Brain pericyte (primary cell): Measurements from ENCODE around the gene SKAP1.

Experiments used
- DNase-seq: peaks from one replicate; pipeline ENCODE4 v3.0.0-alpha.2; 2012; ENCODE audit warnings: low read depth, low spot score

The SKAP1 gene

DNA sequence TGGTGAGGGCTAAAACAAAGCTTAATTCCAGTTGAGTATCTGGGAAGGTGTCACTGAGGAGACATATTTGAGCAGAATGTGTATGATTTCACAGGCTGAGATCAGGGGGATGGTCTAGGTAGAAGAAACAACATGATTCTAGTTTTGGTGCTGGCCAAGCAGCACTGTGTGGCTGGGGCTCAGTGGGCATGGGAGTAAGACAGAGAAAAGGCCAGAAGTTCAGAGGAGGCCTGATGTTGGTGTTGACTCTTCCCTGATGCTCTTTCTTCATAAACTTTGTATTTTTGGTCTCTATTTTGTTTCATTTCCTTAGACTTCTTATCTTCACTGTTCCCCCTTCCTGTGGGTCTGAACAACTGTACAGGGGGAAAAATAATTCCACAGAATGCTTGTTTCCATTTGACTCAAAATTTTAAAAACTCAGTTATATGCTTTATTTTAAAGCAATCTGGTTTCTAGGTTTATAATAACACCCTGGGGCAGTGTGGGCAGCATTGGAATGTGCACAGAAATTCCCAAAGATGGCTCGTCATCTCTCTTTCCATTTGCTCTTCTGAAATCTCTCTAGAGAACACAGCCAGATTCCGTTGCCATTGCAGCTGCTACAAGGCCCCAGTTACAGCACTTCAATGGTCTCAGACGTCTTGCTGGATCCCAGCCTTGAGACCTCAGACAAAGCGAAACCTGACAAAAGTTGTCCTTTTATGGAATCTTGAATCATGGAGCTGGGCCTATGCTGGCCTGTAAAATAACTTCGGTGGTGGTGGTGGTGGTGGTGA, 254.1 kb downstream of the SKAP1 start:
- no peak for DNase-seq

- DNase-seq, result no peak
Observed at GRCh38 chr17:48174833-48175523, 255.0 kb downstream of the SKAP1 start.

DNA sequence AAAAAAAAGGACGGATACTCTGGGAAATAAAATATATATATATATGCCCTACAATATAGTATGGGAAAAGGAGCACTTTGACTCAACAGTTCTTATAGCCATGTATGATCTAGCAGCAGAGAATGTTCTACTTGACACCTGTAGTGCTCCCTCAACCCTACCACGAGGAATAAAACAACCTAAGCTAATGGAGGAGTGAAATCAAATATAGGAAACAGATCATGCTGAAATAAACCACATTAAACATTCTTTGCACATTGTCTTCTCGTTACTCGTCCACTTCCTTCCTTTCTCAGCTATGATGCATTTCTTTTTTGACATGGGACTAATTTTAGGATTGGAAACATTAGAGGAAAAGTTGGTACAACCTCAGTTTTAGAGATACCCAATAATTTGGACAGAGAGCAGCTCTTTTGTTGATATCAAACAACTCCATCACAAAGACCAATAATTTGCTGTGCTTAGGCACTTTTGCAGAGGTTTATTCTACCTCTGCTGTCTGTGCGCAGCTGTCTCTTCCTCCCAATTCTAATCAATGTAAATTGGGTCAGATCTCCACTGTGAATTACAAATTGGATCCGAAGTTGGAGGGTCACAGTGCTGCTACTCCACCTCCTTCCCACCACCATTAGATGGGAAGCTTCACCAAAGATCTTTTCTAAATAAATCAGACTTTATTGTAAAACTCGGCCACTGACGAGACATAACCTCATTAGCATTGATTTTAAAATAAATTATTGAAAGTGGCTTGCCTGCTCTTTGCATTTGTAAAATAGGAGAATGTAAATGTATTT, 256.6 kb downstream of the SKAP1 start:
- DNase-seq, result no peak

GRCh38 chr17:48169926-48170325, 260.1 kb downstream of the SKAP1 start:
- DNase-seq, result no peak

DNA sequence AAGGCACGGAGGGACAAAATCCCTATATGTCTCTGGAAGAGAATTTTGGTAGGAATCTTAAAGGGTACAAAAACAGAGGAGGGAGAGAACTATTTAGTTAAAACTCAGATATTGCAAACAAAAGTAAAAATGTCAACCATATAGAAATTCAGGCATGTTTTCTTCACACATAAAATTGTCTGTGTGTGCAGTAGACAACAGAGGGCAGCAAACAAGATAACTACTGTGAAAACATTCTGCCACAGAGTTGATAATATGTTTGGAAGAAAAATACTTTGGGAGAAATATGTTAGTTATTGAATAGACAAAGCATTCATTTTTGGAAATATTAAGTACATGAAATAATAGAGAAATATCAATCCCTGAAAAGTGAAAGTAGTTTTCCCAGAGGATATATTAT, 266.2 kb downstream of the SKAP1 start:
- no peak for DNase-seq

DNA sequence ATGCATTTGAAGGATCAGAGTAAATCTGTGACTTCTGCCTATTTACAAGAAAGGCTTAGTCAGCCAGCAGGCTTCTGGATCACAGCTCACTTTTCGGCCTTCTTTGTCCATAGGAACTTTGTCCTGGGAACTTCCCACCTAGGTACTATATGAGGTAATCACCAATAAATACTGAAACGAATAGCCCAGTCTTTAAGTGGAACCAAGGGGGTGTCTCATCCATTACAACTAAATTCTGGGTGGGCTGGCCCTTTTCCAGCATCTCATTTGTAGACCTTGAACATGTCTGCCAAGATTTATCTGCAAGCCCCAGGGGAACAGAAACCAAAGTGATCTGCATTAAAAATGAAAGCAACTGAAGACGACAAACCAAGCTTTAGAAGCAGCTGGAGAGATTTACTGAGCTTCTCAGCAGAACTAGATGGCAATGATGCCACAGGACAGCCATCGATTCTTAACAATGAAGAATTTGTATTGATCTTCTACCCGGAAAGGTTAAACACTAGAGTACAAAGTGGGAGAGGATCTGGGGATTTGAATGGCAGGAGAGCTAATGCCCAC, 267.0 kb downstream of the SKAP1 start:
- no peak for DNase-seq

GRCh38 chr17:48162306-48162934, 267.6 kb downstream of the SKAP1 start:
- DNase-seq, result no peak

- DNase-seq, result no peak
Observed at GRCh38 chr17:48161127-48161905, 268.7 kb downstream of the SKAP1 start.

DNA sequence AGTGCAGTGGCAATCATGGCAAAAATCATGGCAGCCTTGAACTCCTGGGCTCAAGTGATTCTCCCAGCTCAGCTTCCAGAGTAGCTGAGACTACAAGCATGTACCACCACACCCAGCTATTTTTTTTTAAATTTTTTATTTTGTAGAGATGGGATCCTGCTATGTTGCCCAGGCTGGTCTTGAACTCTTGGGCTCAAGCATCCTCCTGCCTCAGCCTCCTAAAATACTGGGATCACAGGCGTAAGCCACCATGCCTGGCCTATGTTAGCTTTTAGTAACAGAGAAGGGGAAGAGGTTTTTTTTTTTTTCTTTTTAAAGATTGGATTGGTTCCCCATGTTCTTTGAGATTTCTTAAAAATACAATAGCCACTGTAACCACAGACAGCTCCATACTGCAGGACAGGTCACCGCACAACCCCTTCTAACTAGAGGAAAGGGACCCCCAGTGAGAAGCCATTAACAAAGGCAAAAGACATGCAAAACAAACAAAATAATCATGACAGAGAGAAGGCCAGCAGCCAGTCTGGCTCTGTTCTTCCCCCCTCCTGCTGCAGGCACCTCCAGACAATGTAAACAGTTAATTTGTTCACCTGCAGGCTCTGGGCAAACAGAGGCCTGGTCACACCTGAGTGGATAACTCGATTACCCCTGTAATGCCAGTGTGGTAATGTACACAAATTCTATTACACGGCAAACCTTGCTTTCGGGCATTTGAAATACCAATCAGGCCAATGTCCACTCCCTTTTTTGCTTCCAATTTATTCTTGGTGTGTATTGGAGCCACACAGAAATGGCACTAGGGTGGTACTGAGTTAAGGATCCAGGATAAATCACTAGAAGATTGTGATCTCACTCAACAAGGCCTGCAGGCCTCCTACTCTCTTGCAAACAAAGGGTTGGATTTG, 269.6 kb downstream of the SKAP1 start:
- no peak for DNase-seq

DNA sequence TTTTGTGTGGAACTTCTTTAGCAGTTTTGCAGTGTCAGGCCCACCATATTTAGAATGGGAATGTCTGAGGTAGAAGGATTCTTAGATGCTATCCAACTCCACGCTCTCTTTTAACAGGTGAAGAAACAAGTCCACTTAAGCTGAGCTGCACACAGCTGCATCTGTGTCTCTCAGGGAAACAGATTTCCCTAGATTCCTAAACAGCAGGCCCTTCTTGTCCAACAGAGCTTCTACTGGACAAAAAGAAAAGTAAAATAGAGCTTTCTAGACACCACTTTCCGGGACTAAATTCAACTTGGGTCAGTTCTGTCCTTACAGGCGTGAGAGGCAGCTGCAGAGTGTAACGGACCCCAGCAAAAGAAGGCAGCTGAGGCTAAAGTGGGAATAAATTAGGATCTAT, 270.8 kb downstream of the SKAP1 start:
- DNase-seq, result no peak

DNA sequence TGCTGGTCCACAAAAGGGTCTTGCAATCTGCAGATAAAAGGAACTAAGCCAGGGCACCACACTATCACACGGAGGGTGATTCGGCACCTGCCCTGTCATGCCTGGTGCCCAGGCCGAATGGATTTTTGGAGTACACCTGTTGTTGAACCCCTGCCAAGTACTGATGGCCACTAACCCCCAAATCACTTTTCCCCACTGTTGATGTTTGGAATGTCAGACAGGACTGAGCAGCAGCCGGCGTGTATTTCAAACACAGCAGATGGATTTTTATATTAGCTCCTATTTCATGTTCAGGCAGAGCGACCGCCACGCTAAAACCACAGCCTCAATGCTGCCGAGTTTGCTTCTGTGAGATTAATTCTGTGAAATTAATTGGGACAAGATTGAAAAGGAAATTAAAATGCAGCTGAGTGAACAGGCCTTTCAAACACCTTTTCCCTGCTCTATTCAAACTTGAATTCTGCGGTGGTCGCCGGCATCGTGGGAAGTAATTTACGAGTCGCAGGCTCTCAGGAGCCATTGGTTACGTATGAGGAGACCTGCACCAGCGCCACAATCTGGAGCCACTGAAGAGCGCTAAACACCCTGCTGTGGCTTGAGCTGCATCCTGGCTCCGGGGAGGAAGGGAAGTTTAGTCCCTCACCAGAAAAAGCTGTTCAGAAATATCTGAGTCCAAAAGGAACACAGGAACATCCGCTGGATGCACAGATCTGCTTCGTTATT, 274.0 kb downstream of the SKAP1 start:
- no peak for DNase-seq

DNA sequence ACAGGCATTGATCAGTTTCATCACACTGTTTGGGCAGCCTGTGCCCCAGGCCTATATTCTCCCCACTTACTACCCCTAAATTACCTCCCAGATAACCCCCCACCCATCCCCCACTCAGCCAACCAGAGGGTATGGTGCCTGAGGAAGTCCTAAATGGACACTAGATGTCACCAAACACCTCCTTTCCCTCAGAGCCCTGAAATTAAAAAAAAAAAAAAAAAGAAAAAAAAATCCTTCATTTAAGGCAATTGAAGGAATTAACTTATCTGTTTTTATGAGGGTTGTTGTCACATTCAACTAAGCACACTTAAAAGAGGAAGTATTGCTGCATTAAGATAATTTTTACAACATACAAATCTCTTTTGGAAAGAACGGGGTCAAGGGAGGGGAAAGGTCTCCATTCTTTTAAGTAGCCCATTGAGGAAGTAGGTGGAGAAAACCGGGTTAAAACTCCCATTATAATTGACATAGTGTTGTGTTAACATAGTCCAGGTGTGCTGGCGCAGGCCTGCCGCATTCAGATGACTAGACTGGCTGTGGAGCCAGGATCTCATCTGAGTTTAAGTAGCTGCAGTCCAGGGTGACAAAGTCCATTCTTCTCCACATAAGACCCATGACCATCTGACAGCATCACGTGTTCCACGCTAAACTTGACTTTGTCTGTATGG, 276.2 kb downstream of the SKAP1 start:
- DNase-seq, result no peak

- no peak for DNase-seq
Observed at GRCh38 chr17:48152289-48152688, 277.7 kb downstream of the SKAP1 start.

- no peak for DNase-seq
Observed at GRCh38 chr17:48151220-48151619, 278.8 kb downstream of the SKAP1 start.

DNA sequence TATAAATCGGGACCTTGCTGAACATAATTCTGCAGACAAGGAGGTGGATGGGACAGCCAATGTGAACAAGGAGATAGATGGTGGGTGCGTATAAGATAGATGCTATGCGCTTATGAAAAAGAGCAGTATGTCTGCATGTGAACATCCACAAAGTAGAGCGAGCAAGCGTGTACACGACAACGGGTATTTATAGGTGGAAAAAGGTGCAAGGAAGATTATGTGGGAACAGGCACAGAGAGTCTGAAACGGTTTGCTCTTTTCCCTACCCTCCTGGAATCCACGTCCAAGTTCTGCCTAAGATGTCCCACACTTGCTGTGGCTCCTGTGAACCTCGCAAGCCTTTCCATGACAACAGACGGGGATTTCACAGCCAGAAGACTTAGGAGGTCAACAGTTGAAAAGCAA, 279.4 kb downstream of the SKAP1 start:
- no peak for DNase-seq

DNA sequence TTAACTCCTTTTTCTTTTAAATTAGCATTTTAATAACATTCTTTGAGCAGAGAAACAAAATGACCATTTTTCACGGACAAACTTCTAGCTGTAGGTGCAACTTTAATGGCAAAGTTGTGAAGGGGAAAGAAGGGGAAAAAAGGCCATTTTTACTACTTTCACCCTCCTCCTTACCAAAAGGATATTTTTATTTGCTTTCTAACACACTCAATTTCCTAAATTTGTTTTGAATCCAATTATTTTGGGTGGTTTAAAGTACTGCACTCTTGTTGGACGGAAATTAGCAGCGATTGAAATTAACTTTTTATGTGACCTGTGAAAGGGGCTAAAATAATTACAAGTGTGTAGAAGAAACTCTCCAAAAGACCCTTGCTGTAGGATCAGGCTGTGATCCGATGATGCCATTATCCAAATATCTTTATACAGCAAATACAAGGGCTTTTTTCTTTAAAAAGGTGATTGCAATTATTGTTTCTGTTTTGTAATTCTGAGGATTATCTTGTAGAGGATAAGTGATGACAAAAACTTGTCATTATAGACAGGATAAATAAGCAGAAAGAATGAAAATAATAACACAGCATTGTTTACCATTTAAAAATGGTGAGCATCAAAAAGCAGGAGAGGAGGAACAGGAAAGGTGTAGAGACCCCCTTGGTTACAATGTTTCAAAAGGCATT, 280.1 kb downstream of the SKAP1 start:
- DNase-seq, result no peak

GRCh38 chr17:48148854-48149786, 280.9 kb downstream of the SKAP1 start:
- DNase-seq, result no peak
